Measurements from ENCODE around the gene PSMB4.

DNA sequence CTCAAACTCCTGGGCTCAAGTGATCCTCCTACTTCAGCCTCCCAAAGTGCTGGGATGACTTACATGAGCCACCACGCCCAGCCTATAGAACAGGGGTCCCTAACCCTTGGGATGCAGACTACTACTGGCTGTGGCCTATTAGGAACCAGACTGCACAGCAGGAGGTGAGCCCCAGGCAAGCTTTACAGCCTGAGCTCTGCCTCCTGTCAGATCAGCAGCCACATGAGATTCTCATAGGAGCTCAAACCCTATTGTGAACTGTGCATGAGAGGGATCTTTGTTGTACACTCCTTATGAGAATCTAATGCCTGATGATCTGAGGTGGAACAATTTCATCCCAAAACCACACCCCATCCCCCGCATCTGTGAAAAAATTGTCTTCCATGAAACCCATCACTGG, 13.4 kb upstream of the PSMB4 start:
- TF ChIP-seq POLR2A (IDR thresholded peaks at IDR 0.05) (no peak), CTCF (IDR thresholded peaks at IDR 0.05) (no peak)
